WTC11 (cell line): Measurements from ENCODE around the gene NFIX. TPM values are rescaled to one million over a fixed set of nuclear protein-coding genes. Genes with fewer than 3 reads are reported as not detected.

ENCODE experiments used
- ATAC-seq: fragments of 200-7000 bp; cut with Tn5 transposase; 2 replicates; pipeline ENCODE4 v1.10.0; 2021; ENCODE audit warnings: mild to moderate bottlenecking, moderate library complexity
- CTCF ChIA-PET: fragments of 300-600 bp; sonication (Branson Sonifier 250); formaldehyde crosslinking; loops from one replicate; lab custom pipeline; 2021; ENCODE audit warnings: antibody characterized with exemption; lab: Charles Lee
- POLR2A ChIA-PET: fragments of 350-600 bp; sonication (Branson Sonifier 250); formaldehyde crosslinking; loops from one replicate; lab custom pipeline; 2021; ENCODE audit warnings: antibody characterized with exemption; lab: Charles Lee
- DNase-seq: peaks from one replicate; pipeline ENCODE4 v3.0.0; 2021; ENCODE audit warnings: low spot score
- H3K27ac Mint-ChIP-seq: 2 replicates; pipeline ENCODE4 v1.8.0; 2021; ENCODE audit warnings: mixed read lengths
- H3K27me3 Mint-ChIP-seq: 2 replicates; pipeline ENCODE4 v1.8.0; 2021; ENCODE audit warnings: low read depth, mild to moderate bottlenecking, moderate library complexity, mixed read lengths
- H3K36me3 Mint-ChIP-seq: 2 replicates; pipeline ENCODE4 v1.8.0; 2021; ENCODE audit warnings: mixed read lengths
- H3K4me1 Mint-ChIP-seq: 2 replicates; pipeline ENCODE4 v1.8.0; 2022; ENCODE audit warnings: mixed read lengths
- H3K4me3 Mint-ChIP-seq: 2 replicates; pipeline ENCODE4 v1.8.0; 2021; ENCODE audit warnings: mild to moderate bottlenecking, moderate library complexity, mixed read lengths
- H3K9me3 Mint-ChIP-seq: 2 replicates; pipeline ENCODE4 v1.8.0; 2021; ENCODE audit warnings: mixed read lengths
- CREB1 ChIP-seq: sonication (generic); formaldehyde crosslinking; IDR thresholded peaks from 2 replicates; pipeline ENCODE4 v1.8.0; 2023; ENCODE audit warnings: mild to moderate bottlenecking, missing genetic modification reagents
- FOXJ3 ChIP-seq: sonication (generic); formaldehyde crosslinking; IDR thresholded peaks from 2 replicates; pipeline ENCODE4 v1.9.0; 2021; ENCODE audit warnings: missing genetic modification reagents, mild to moderate bottlenecking, borderline replicate concordance
- HMGA2 ChIP-seq: fragments of 250-450 bp; sonication (Bioruptor Pico); IDR thresholded peaks from 2 replicates; pipeline ENCODE4 v1.4.0; 2021; ENCODE audit warnings: mild to moderate bottlenecking, moderate library complexity
- MXD4 ChIP-seq: fragments of 250-450 bp; sonication (Bioruptor Pico); IDR thresholded peaks from 2 replicates; pipeline ENCODE4 v1.8.0; 2021; ENCODE audit warnings: mild to moderate bottlenecking, moderate library complexity, borderline replicate concordance
- NFATC4 ChIP-seq: fragments of 250-450 bp; sonication (Bioruptor Pico); IDR thresholded peaks from 2 replicates; pipeline ENCODE4 v1.9.0; 2021; ENCODE audit warnings: mild to moderate bottlenecking
- NFE2L1 ChIP-seq: sonication (generic); formaldehyde crosslinking; IDR thresholded peaks from 2 replicates; pipeline ENCODE4 v1.8.1; 2023; ENCODE audit warnings: missing genetic modification reagents
- NR2C2 ChIP-seq: sonication (generic); formaldehyde crosslinking; IDR thresholded peaks from 2 replicates; pipeline ENCODE4 v1.8.0; 2022; ENCODE audit warnings: mild to moderate bottlenecking, missing genetic modification reagents
- NR3C1 ChIP-seq: sonication (generic); formaldehyde crosslinking; conservative IDR thresholded peaks from 2 replicates; pipeline ENCODE4 v1.8.1; 2023; ENCODE audit warnings: low read depth, mild to moderate bottlenecking, missing genetic modification reagents
- OVOL2 ChIP-seq: fragments of 250-450 bp; sonication (Bioruptor Pico); IDR thresholded peaks from 2 replicates; pipeline ENCODE4 v1.9.0; 2021; ENCODE audit warnings: mild to moderate bottlenecking, borderline replicate concordance
- RELA ChIP-seq: sonication (generic); formaldehyde crosslinking; IDR thresholded peaks from 2 replicates; pipeline ENCODE4 v1.8.1; 2022; ENCODE audit warnings: missing genetic modification reagents, mild to moderate bottlenecking, borderline replicate concordance
- RORB ChIP-seq: fragments of 250-450 bp; sonication (Bioruptor Pico); IDR thresholded peaks from 2 replicates; pipeline ENCODE4 v1.9.0; 2021; ENCODE audit warnings: mild to moderate bottlenecking
- ZBTB21 ChIP-seq: sonication (generic); formaldehyde crosslinking; IDR thresholded peaks from 2 replicates; pipeline ENCODE4 v1.8.1; 2023; ENCODE audit warnings: mild to moderate bottlenecking, missing genetic modification reagents, borderline replicate concordance
- ZNF121 ChIP-seq: sonication (generic); formaldehyde crosslinking; IDR thresholded peaks from 2 replicates; pipeline ENCODE4 v1.8.0; 2023; ENCODE audit warnings: missing genetic modification reagents
- ZNF219 ChIP-seq: sonication (generic); formaldehyde crosslinking; IDR thresholded peaks from 2 replicates; pipeline ENCODE4 v1.8.0; 2023; ENCODE audit warnings: missing genetic modification reagents, mild to moderate bottlenecking, borderline replicate concordance
- total RNA-seq: library from RNA; stranded (reverse); gene quantifications from 3 replicates; pipeline ENCODE4 v1.2.3, GENCODE V29; 2021
- TF ChIP-seq, protein P1 (sequence below): sonication (generic); formaldehyde crosslinking; IDR thresholded peaks from 2 replicates; pipeline ENCODE4 v1.8.1; 2023; ENCODE audit warnings: mild to moderate bottlenecking, missing genetic modification reagents, borderline replicate concordance
- TF ChIP-seq, protein P2 (sequence below): fragments of 250-450 bp; sonication (Bioruptor Pico); IDR thresholded peaks from 2 replicates; pipeline ENCODE4 v1.8.0; 2021; ENCODE audit warnings: mild to moderate bottlenecking
- TF ChIP-seq, protein P3 (sequence below): sonication (generic); formaldehyde crosslinking; IDR thresholded peaks from 2 replicates; pipeline ENCODE4 v1.8.0; 2023; ENCODE audit warnings: mild to moderate bottlenecking, missing genetic modification reagents

Gene NFIX
- total RNA-seq, 1 experiment from 2014 or later = 1.4 TPM

DNA sequence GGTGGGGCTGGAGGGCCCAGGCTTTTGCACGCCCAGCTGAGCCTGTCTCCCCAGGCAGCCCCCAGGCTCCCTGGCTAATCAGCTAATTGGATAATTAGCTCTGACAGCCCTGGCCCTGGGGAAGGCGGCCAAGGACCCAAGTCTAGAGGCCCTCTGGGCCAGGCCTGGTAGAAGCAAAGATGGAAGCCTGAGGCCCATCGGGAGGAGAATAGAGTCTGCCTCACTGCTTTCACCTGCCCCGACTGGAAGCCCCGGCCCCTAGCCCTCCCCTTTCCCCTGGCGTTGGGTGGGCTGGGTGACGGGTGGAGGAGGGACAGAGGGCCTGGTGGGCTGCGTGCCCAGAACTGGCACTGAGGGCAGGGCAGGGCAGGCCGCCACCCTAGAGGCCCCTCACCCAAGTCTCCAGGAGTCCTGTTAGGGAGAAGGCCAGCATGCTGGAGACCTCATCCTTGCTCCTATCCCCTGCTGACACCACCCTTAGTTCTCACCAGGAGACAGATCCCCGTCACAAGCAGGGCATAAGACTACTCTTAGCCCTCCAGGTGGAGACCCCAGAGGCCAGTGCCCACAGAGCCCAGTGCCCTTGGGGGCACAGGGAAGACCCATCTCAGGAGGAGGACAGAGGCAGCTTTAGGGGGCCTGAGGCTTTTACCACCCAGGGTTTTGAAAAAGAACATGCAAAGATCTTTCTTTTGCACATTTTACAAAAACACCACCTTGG, 95.4 kb downstream of the NFIX start:
- CTCF ChIA-PET = interaction anchor here (0.9 to 9.2 kb wide), 20 partner anchors 8 to 153 kb away, joined by 3 to 276 read pairs (median 6); partner anchors contain the start of gene NFIX
- Mint-ChIP-seq H3K4me1 (peaks cover 33% of the 10 kb centered on the region), H3K36me3 (no peaks in the 10 kb centered on the region), H3K27me3 (peaks cover 24% of the 10 kb centered on the region), H3K4me3 (no peak overlapping the region), H3K27ac (no peak overlapping the region), H3K9me3 (no peaks in the 10 kb centered on the region)
- no peak for TF ChIP-seq ZNF121 (CRISPR knock-in tag)
- no peak for TF ChIP-seq MXD4 (CRISPR knock-in tag)
- no peak for TF ChIP-seq ZNF219 (CRISPR knock-in tag)
- no peak for TF ChIP-seq NR3C1 (CRISPR knock-in tag)
- TF ChIP-seq, protein P1, sequence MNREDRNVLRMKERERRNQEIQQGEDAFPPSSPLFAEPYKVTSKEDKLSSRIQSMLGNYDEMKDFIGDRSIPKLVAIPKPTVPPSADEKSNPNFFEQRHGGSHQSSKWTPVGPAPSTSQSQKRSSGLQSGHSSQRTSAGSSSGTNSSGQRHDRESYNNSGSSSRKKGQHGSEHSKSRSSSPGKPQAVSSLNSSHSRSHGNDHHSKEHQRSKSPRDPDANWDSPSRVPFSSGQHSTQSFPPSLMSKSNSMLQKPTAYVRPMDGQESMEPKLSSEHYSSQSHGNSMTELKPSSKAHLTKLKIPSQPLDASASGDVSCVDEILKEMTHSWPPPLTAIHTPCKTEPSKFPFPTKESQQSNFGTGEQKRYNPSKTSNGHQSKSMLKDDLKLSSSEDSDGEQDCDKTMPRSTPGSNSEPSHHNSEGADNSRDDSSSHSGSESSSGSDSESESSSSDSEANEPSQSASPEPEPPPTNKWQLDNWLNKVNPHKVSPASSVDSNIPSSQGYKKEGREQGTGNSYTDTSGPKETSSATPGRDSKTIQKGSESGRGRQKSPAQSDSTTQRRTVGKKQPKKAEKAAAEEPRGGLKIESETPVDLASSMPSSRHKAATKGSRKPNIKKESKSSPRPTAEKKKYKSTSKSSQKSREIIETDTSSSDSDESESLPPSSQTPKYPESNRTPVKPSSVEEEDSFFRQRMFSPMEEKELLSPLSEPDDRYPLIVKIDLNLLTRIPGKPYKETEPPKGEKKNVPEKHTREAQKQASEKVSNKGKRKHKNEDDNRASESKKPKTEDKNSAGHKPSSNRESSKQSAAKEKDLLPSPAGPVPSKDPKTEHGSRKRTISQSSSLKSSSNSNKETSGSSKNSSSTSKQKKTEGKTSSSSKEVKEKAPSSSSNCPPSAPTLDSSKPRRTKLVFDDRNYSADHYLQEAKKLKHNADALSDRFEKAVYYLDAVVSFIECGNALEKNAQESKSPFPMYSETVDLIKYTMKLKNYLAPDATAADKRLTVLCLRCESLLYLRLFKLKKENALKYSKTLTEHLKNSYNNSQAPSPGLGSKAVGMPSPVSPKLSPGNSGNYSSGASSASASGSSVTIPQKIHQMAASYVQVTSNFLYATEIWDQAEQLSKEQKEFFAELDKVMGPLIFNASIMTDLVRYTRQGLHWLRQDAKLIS = no peak
- no peak for TF ChIP-seq RORB (CRISPR knock-in tag)
- no peak for TF ChIP-seq NFE2L1 (CRISPR knock-in tag)
- TF ChIP-seq NR2C2 (CRISPR knock-in tag) = no peak
- TF ChIP-seq, protein P2, sequence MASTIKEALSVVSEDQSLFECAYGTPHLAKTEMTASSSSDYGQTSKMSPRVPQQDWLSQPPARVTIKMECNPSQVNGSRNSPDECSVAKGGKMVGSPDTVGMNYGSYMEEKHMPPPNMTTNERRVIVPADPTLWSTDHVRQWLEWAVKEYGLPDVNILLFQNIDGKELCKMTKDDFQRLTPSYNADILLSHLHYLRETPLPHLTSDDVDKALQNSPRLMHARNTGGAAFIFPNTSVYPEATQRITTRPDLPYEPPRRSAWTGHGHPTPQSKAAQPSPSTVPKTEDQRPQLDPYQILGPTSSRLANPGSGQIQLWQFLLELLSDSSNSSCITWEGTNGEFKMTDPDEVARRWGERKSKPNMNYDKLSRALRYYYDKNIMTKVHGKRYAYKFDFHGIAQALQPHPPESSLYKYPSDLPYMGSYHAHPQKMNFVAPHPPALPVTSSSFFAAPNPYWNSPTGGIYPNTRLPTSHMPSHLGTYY = no peak
- TF ChIP-seq OVOL2 (CRISPR knock-in tag) = no peak
- no peak for TF ChIP-seq HMGA2 (CRISPR knock-in tag)
- TF ChIP-seq, protein P3, sequence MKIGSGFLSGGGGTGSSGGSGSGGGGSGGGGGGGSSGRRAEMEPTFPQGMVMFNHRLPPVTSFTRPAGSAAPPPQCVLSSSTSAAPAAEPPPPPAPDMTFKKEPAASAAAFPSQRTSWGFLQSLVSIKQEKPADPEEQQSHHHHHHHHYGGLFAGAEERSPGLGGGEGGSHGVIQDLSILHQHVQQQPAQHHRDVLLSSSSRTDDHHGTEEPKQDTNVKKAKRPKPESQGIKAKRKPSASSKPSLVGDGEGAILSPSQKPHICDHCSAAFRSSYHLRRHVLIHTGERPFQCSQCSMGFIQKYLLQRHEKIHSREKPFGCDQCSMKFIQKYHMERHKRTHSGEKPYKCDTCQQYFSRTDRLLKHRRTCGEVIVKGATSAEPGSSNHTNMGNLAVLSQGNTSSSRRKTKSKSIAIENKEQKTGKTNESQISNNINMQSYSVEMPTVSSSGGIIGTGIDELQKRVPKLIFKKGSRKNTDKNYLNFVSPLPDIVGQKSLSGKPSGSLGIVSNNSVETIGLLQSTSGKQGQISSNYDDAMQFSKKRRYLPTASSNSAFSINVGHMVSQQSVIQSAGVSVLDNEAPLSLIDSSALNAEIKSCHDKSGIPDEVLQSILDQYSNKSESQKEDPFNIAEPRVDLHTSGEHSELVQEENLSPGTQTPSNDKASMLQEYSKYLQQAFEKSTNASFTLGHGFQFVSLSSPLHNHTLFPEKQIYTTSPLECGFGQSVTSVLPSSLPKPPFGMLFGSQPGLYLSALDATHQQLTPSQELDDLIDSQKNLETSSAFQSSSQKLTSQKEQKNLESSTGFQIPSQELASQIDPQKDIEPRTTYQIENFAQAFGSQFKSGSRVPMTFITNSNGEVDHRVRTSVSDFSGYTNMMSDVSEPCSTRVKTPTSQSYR (CRISPR knock-in tag) = no peak
- no peak for TF ChIP-seq FOXJ3 (CRISPR knock-in tag)
- no peak for TF ChIP-seq CREB1 (CRISPR knock-in tag)
- no peak for TF ChIP-seq RELA (CRISPR knock-in tag)
- no peak for TF ChIP-seq NFATC4 (CRISPR knock-in tag)
- TF ChIP-seq ZBTB21 (CRISPR knock-in tag) = no peak
- ATAC-seq (no peak), DNase-seq (no peak)
- POLR2A ChIA-PET = interaction anchor here (0.5 to 0.8 kb wide), 2 partner anchors 30 to 67 kb away, joined by 3 read pairs; no protein-coding TSS in a partner anchor
